Activated CD8-positive, alpha-beta memory T cell treated with anti-CD3 and anti-CD28 coated beads, Interleukin-2, amount 10 ng/mL, durations not matched to agents 7 days and 5 days (primary cell): ENCODE results near the gene RAB6C. TPM values are rescaled to one million over a fixed set of nuclear protein-coding genes. Genes with fewer than 3 reads are reported as not detected.
"Not testable (repeated sequence)": the region's sequence is repeated elsewhere in the genome, so short reads cannot be mapped to it uniquely, and the experiment has no call there.

Source experiments
- ATAC-seq: fragments of 150-1000 bp; cut with Tn5 transposase; one replicate; pipeline ENCODE4 v1.10.0; 2021; ENCODE audit warnings: moderate library complexity
- CTCF ChIA-PET: fragments of 350-600 bp; sonication (Branson Sonifier 250); formaldehyde crosslinking; loops from one replicate; lab custom pipeline; 2021; ENCODE audit warnings: antibody characterized with exemption; lab: Charles Lee
- DNase-seq: peaks from one replicate; pipeline ENCODE4 v3.0.0-alpha.2; 2020
- H3K27ac Mint-ChIP-seq: one replicate; pipeline ENCODE4 v1.8.0; 2021; ENCODE audit warnings: mild to moderate bottlenecking, mixed read lengths
- H3K27me3 Mint-ChIP-seq: one replicate; pipeline ENCODE4 v1.8.0; 2021; ENCODE audit warnings: mixed read lengths
- H3K36me3 Mint-ChIP-seq: one replicate; pipeline ENCODE4 v1.8.0; 2021; ENCODE audit warnings: mild to moderate bottlenecking, mixed read lengths
- H3K4me1 Mint-ChIP-seq: one replicate; pipeline ENCODE4 v1.8.0; 2021; ENCODE audit warnings: mixed read lengths
- H3K4me3 Mint-ChIP-seq: one replicate; pipeline ENCODE4 v1.8.0; 2021; ENCODE audit warnings: mild to moderate bottlenecking, moderate library complexity, mixed read lengths
- H3K9me3 Mint-ChIP-seq: one replicate; pipeline ENCODE4 v1.8.0; 2022; ENCODE audit warnings: low read depth, mixed read lengths
- total RNA-seq, 2 experiments: library from RNA; stranded (reverse); gene quantifications; one replicate each; pipeline ENCODE4 v1.2.3, GENCODE V29; 2021

The RAB6C gene
- total RNA-seq: under 1 TPM in 1 of 2 experiments, not detected in 1; 0.18 TPM

DNA sequence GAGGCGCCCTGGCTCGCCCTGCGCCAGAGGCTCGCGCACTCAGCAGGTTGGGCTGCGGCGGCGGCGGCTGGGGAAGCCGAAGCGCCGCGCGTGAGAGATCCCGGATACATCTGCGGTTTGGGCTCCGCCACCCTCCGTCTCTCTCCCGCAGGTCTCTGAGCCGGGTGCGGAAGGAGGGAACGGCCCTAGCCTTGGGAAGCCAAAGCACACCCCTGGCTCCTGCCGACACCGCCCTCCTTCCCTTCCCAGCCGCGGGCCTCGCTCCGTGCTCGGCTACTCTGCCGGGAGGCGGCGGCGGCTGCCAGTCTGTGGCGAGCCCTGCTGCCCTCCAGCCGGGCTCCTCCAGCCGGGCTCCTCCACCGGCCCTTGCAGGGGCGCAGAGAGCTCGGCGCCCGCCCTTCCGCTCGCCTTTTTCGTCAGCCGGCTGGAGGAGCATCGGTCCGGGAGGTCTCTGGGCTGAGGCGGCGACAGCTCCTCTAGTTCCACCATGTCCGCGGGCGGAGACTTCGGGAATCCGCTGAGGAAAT is at the start of gene RAB6C:
RAB6C (plus strand) TSS at position 38 of the 527 bp plus-strand sequence; CDS start at position 488, 450 bp downstream.
- peak; percentile 72 for ATAC-seq
- H3K9me3 Mint-ChIP-seq, H3K36me3 Mint-ChIP-seq, H3K4me1 Mint-ChIP-seq, CTCF ChIA-PET, DNase-seq, H3K27ac Mint-ChIP-seq: not testable (repeated sequence)
- H3K4me3 Mint-ChIP-seq: peak within 1 kb of the TSS; percentile 50
- peaks cover 36% of the 10 kb centered on the region for H3K27me3 Mint-ChIP-seq

DNA sequence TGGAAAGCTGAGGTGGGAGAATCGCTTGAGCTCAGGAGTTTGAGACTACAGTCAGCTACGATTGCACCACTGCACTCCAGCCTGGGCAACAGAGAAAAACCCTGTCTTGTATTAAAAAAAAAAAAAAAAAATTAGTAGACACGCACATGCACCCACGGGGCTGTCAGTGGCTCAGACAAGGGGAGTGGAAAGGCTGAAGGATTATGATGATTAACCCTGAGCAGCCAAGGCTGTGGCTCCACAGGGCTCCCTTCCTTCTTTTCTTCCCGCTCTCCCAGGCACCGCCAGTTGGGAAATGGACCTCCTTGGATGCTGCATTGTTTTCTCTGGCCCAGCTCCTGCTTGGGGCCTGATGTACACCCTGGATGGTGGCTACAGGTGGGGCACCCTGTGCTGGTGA is 49.0 kb upstream of the RAB6C start:
- DNase-seq (no peak), ATAC-seq (no peak)
- H3K4me1 Mint-ChIP-seq: no peaks in the 10 kb centered on the region

DNA sequence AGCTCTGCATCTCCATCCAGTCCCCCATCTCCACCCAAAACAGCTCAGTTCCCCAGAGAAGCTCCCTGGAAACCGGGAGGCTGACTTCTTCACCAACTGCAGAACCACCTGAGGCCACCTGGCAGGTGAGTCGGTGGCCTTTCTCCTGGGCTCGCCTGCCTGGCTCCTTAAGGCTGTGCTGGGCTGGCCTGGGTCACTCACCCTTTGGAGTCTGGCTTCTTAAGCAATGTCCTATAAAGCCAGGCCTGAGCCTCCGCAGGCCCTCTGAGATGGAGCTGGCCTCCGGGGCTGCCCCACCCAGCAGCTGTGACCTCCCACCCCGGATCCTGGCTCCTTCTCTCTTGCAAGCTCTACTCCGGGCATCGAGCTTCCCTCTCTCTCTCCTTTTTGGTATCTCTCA is 46.1 kb upstream of the RAB6C start:
- CTCF ChIA-PET: interaction anchor here (1.0 kb wide), 1 partner anchor 398 kb away, joined by 3 read pairs; no protein-coding TSS in a partner anchor
- not testable (repeated sequence) for ATAC-seq, H3K27ac Mint-ChIP-seq, H3K4me3 Mint-ChIP-seq, H3K36me3 Mint-ChIP-seq, H3K9me3 Mint-ChIP-seq, H3K4me1 Mint-ChIP-seq, DNase-seq
- H3K27me3 Mint-ChIP-seq: peaks cover 37% of the 10 kb centered on the region

More for the DNA sequence above, 49.0 kb upstream of the RAB6C start:
- no peaks in the 10 kb centered on the region for H3K36me3 Mint-ChIP-seq
- no peak overlapping the region for H3K27ac Mint-ChIP-seq
- H3K9me3 Mint-ChIP-seq: no peaks in the 10 kb centered on the region
- H3K27me3 Mint-ChIP-seq: peaks cover 39% of the 10 kb centered on the region
- CTCF ChIA-PET: no interaction called here
- H3K4me3 Mint-ChIP-seq: no peak overlapping the region

DNA sequence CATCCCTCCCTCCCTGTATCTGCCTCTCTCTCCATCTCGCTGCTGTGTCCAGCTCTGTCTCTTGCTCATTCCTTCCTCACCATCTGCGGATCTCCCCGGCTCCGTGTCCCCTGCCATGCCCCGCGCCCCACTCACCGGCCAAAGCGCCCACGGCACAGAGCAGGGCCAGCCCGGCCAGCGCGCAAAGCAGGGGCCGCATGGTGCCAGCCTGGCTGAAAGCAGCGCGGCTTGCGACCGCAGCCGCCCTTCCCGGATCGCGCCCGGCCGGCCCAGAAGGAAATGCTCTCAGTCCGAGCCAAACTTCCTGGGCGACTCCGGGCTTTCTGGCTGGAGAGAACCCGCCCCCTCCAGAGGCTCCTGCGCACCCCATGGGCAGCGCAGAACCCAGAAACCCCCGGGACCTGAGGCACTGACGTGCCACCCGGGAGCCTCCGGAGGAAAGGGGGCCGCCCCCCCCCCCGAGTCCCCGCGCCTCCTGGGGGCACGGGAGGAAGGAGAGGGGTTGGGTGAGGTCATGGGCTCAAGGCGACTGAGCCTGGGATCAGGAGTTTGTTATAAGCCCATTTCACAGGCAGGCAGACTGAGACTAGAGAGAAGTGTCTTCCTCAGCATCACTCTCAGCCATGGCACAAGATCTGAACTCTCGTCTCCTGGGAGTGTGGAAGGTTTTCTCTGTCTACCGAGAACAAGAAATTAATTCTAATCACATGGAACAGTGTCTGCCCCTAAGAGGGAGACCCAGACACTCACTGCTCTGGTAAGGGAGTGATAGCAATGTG is 45.2 kb upstream of the RAB6C start:
- Mint-ChIP-seq H3K4me1 (no peaks in the 10 kb centered on the region), H3K9me3 (no peaks in the 10 kb centered on the region), H3K4me3 (no peak overlapping the region), H3K27me3 (peaks cover 41% of the 10 kb centered on the region), H3K27ac (no peak overlapping the region), H3K36me3 (no peaks in the 10 kb centered on the region)
- ATAC-seq: no peak
- DNase-seq: no peak
- CTCF ChIA-PET: no interaction called here

DNA sequence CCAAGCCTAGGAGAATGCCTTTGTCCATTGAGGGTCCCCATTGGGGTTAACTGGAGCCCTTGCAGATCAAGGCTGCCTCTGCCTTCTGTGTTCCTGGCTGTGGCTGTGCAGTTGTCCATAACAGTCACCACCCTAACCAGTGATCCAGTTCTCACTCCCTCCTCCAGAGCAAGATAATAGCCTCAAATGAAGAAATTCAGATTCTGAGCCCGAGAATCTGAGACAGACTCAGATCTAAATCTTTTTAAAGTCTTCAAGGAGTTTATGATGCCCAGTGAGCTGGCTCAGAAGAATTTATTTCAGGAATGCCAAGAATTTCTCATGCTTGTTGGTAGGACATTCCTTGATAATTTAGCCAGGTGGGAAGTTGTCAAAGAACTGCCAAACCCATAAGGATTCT is 44.3 kb upstream of the RAB6C start:
- CTCF ChIA-PET: no interaction called here
- DNase-seq (no peak), ATAC-seq (no peak)
- H3K27me3 Mint-ChIP-seq: peaks cover 41% of the 10 kb centered on the region
- no peaks in the 10 kb centered on the region for H3K4me1 Mint-ChIP-seq
- H3K9me3 Mint-ChIP-seq: no peaks in the 10 kb centered on the region
- H3K4me3 Mint-ChIP-seq: no peak overlapping the region
- no peak overlapping the region for H3K27ac Mint-ChIP-seq
- H3K36me3 Mint-ChIP-seq: no peaks in the 10 kb centered on the region

DNA sequence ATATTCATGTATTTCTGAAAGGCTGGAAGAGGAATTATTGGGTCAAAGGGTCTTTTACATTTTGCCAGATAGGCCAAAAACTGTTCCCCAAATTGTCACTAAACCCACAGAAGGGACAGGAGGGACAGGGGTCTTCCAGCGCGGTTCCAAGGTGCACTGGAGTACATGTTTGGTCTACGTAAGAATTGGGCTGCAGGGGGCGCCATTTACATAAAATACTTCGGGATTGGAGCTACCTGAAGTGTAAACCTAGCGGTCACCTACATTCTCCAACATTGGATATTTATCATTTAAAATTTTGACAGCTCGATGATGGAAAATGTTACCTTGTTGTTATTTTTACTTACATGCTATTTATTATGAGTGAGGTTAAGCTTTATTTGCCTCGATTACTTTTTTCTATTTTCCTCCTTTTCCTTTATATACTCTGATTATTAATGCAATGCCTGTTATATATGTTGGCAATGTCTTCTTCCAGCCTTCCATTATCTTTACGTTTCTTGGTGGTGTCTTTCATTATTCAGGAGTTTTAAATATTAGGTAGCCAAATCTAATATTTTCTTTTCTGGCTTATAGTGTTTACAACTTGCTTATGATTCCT is 43.0 kb upstream of the RAB6C start:
- Mint-ChIP-seq H3K4me3 (no peak overlapping the region), H3K36me3 (no peaks in the 10 kb centered on the region), H3K27ac (no peak overlapping the region), H3K9me3 (no peaks in the 10 kb centered on the region), H3K4me1 (no peaks in the 10 kb centered on the region), H3K27me3 (peaks cover 41% of the 10 kb centered on the region)
- peak; percentile 71 for DNase-seq
- CTCF ChIA-PET: interaction anchor here (0.7 to 2.4 kb wide), 5 partner anchors 13 to 402 kb away, joined by 3 to 32 read pairs (median 3); no protein-coding TSS in a partner anchor
- peak; percentile 61 for ATAC-seq

DNA sequence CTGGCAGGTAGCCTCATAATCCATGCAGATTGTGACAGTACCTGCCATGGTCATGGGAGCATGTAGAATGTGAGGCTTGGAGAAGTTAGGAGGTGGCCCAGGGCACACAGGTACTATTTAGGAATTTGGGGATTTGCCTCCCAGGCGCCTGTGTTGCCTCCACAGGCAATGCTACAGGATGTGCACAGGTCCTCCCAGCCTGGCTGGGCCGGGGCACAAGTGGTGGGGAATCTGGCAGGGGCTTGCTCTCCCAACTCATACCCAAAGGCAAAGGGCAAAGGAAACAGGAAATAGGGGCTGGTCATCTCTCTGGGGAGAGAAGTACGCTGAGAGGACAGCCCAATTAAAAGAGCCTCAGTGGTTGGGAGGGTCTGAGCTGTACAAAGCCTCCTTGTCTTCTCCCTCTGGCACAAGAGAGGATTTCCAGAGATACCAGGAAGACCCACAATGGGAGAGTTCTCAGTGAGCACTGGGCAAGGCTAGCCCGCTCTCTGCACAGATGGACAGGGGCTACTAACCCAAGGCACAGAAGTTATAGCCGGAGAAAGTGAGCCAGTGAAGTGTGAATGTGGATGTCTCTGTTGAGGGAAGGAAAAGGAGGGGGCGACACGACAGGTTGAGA is 40.5 kb upstream of the RAB6C start:
- H3K4me3 Mint-ChIP-seq, ATAC-seq, H3K36me3 Mint-ChIP-seq, H3K9me3 Mint-ChIP-seq, DNase-seq, CTCF ChIA-PET, H3K4me1 Mint-ChIP-seq, H3K27ac Mint-ChIP-seq: not testable (repeated sequence)
- H3K27me3 Mint-ChIP-seq: peaks cover 26% of the 10 kb centered on the region

DNA sequence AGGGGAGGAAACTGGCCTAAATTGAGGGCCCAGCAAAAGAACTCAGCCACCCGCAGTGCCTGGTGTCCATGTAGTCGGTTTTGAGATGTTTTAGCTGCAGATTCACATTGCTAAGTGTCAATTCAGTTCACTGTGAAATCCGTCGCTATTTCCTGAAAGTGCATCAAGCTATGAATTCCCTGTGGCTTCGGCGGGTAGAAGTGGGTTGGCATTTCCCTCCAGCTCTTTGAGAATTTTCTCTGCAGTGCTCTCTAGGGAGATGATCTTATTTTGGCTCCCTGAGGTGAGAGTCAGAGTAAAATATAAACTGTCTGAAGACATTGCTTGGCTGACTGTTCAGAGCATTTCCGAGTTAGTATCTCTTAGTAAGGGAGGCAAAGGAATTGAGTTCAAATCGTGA is 36.0 kb upstream of the RAB6C start:
- H3K36me3 Mint-ChIP-seq, CTCF ChIA-PET, H3K27ac Mint-ChIP-seq, H3K4me1 Mint-ChIP-seq, H3K9me3 Mint-ChIP-seq, ATAC-seq, DNase-seq, H3K4me3 Mint-ChIP-seq: not testable (repeated sequence)
- H3K27me3 Mint-ChIP-seq: peaks cover 17% of the 10 kb centered on the region

DNA sequence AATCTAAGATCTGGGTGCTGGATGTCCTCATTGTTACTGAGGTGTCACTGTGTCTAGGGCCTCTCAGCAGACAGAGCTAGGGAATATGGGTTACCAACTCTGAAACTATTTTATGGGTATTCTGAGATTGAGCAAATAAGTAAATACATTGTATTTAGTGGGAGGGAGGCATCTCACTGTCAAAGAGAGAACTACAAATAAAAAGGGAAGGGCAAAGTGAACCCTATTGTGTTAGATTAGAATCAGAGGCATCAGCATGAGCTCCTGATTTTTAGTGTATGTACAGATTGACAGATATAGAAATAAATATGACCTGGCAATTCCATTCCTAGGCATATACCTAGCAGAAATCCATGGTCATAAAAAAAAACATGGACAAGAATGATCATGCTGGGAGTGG is 33.9 kb upstream of the RAB6C start:
- H3K36me3 Mint-ChIP-seq: no peaks in the 10 kb centered on the region
- ATAC-seq (no peak), DNase-seq (no peak)
- H3K27ac Mint-ChIP-seq: no peak overlapping the region
- CTCF ChIA-PET: no interaction called here
- H3K9me3 Mint-ChIP-seq: no peaks in the 10 kb centered on the region
- no peak overlapping the region for H3K4me3 Mint-ChIP-seq
- peaks cover 13% of the 10 kb centered on the region for H3K27me3 Mint-ChIP-seq
- no peaks in the 10 kb centered on the region for H3K4me1 Mint-ChIP-seq

DNA sequence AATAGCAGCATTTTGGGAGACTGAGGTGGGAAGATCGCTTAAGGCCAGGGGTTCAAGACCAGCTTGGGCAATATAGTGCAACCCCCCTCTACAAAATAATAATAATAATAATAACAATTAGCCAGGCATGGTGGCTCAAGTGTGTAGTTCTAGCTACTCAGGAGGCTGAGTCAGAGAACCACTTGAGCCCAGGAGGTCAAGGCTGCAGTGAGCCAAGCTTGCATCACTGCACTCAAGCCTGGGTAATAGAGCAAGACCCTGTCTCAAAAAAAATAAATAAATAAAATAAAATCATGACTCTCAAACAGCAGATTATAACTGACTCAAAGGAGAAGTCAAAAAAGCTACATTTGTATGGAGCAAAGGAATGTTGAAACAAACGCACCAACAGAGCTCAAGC is 31.8 kb upstream of the RAB6C start:
- H3K36me3 Mint-ChIP-seq, ATAC-seq, CTCF ChIA-PET, H3K4me1 Mint-ChIP-seq, H3K9me3 Mint-ChIP-seq, H3K27ac Mint-ChIP-seq, H3K4me3 Mint-ChIP-seq, DNase-seq: not testable (repeated sequence)
- peaks cover 13% of the 10 kb centered on the region for H3K27me3 Mint-ChIP-seq

DNA sequence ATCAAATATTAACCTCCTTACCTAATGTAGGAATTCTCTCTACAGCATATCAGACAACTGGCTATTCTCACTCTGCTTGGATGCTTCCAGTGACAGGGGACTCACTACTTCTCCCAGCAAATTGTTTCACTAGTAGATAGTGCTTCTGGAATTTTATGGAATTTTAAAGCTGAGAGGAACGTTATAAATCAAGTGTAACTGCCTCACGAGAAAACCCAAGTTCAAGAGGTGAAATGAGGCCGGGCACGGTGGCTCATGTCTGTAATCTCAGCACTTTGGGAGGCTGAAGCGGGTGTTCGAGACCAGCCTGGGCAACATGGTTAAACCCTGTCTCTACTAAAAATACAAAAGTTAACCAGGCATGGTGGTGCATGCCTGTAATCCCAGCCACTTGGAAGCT is 23.3 kb upstream of the RAB6C start:
- H3K9me3 Mint-ChIP-seq, H3K4me3 Mint-ChIP-seq, ATAC-seq, DNase-seq, H3K4me1 Mint-ChIP-seq, H3K27me3 Mint-ChIP-seq, CTCF ChIA-PET, H3K27ac Mint-ChIP-seq, H3K36me3 Mint-ChIP-seq: not testable (repeated sequence)

DNA sequence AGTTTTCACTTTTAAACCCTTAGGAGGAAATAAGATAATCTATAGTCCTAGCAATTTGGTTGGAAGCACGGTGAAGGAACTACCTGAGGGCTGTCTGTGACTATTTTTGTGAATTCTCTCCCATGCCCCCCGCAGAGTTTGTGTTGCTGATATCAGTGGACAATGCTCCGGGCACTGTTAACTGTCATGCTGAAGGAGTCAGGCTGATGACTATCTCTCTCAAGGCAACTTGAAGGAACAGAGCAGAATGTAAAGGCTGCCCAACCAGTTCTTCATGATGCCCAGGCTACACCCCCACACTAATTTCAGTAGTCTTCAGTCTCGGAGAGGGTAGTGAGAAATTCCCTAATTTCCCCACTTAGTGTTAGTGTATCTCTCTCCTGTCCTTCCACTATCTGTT is 21.6 kb upstream of the RAB6C start:
- peaks cover 7% of the 10 kb centered on the region for H3K27me3 Mint-ChIP-seq
- DNase-seq: no peak
- H3K9me3 Mint-ChIP-seq: no peaks in the 10 kb centered on the region
- no peak for ATAC-seq
- no peak overlapping the region for H3K4me3 Mint-ChIP-seq
- CTCF ChIA-PET: no interaction called here
- no peaks in the 10 kb centered on the region for H3K4me1 Mint-ChIP-seq
- H3K36me3 Mint-ChIP-seq: no peaks in the 10 kb centered on the region
- H3K27ac Mint-ChIP-seq: no peak overlapping the region

DNA sequence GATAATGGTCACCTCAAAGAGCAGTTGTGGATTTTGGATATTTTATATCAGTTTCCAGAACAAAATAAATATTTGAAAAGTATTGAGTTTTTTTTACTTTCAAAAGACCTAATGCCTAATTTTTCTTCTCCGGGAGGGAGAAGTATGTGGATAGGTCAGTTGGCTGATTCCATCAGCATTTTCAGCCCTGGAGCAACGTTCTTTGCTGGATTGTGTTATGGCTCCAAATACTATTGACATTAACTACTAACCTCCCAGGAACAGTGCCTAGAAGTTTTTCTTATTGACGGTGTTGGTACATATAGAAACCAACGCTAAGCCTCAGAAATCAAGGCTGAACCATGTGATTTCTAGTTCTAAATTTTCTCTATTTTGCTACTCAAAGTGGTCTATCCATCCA is 20.7 kb upstream of the RAB6C start:
- DNase-seq, CTCF ChIA-PET, ATAC-seq, H3K4me1 Mint-ChIP-seq, H3K27me3 Mint-ChIP-seq, H3K27ac Mint-ChIP-seq, H3K36me3 Mint-ChIP-seq, H3K4me3 Mint-ChIP-seq, H3K9me3 Mint-ChIP-seq: not testable (repeated sequence)
